Activated CD4-positive, alpha-beta T cell treated with anti-CD3 and anti-CD28 coated beads for 36 hours (primary cell): ENCODE results near the gene KRT84. TPM values are rescaled to one million over a fixed set of nuclear protein-coding genes. Genes with fewer than 3 reads are reported as not detected.
"Not testable (repeated sequence)": the region's sequence is repeated elsewhere in the genome, so short reads cannot be mapped to it uniquely, and the experiment has no call there.

Experiments
- ATAC-seq: fragments of 200-7000 bp; cut with Tn5 transposase; one replicate; pipeline ENCODE4 v1.10.0; 2021; ENCODE audit warnings: mild to moderate bottlenecking, moderate library complexity
- CTCF ChIA-PET: fragments of 350-600 bp; sonication (Branson Sonifier 250); formaldehyde crosslinking; loops from one replicate; lab custom pipeline; 2021; ENCODE audit warnings: antibody characterized with exemption; lab: Charles Lee
- POLR2A ChIA-PET: fragments of 350-600 bp; sonication (Branson Sonifier 250); formaldehyde crosslinking; loops from one replicate; lab custom pipeline; 2021; ENCODE audit warnings: antibody characterized with exemption, inconsistent platforms; lab: Charles Lee
- DNase-seq: peaks from one replicate; pipeline ENCODE4 v3.0.0-alpha.2; 2020
- H3K27ac Mint-ChIP-seq: one replicate; pipeline ENCODE4 v1.8.0; 2021; ENCODE audit warnings: mixed read lengths
- H3K27me3 Mint-ChIP-seq: one replicate; pipeline ENCODE4 v1.8.0; 2021; ENCODE audit warnings: mixed read lengths
- H3K36me3 Mint-ChIP-seq: one replicate; pipeline ENCODE4 v1.8.0; 2021; ENCODE audit warnings: low read depth, mixed read lengths
- H3K4me1 Mint-ChIP-seq: one replicate; pipeline ENCODE4 v1.8.0; 2021; ENCODE audit warnings: mixed read lengths
- H3K4me3 Mint-ChIP-seq: one replicate; pipeline ENCODE4 v1.8.0; 2021; ENCODE audit warnings: mild to moderate bottlenecking, moderate library complexity, mixed read lengths
- H3K9me3 Mint-ChIP-seq: one replicate; pipeline ENCODE4 v1.8.0; 2021; ENCODE audit warnings: low read depth, mixed read lengths
- intact Hi-C, 2 experiments: fragments of 100-400 bp; cut with DNase I in 1 of 2; cut with micrococcal nuclease in 1 of 2; formaldehyde crosslinking; loops; one replicate each; pipeline versions ENCODE4 v1.14.2 to v1.15.1; 2022 to 2024; cut with DNase I, micrococcal nuclease
- total RNA-seq, 2 experiments: library from RNA; stranded (reverse); gene quantifications; one replicate each; pipeline ENCODE4 v1.2.3, GENCODE V29; 2021

The KRT84 gene
- total RNA-seq, 2 experiments from 2014 or later, result not detected

DNA sequence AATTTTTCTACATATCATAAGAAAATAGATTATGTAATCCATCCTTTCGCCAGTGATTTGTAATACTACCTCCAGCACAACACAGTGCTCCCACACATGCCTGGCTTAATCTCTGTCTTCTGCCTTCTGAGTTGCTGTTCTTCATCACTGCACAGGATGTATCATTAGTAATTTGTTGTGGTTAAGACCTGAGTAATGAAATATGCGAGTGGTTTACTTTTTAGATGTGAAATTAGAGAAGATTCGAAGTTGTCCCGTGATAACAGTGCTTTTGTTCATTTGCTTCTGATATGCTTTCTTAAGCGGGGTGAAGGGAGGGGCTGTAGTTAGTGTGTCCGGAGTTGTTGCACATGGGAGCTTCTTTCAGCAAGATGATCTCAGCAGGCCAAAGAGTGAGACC, 36.3 kb downstream of the KRT84 start:
- Mint-ChIP-seq H3K4me3 (no peak overlapping the region), H3K27me3 (peaks cover 6% of the 10 kb centered on the region), H3K27ac (no peak overlapping the region), H3K9me3 (no peaks in the 10 kb centered on the region), H3K36me3 (no peaks in the 10 kb centered on the region), H3K4me1 (peaks cover 17% of the 10 kb centered on the region)
- no peak for ATAC-seq
- no peak for DNase-seq
- POLR2A ChIA-PET, result no interaction called here
- intact Hi-C loops, result no loop called here
- CTCF ChIA-PET, result interaction anchor here (1.8 kb wide), 1 partner anchor 127 kb away, joined by 5 read pairs; no protein-coding TSS in a partner anchor

- CTCF ChIA-PET, result interaction anchor here (0.6 kb wide), 1 partner anchor 312 kb away, joined by 4 read pairs; no protein-coding TSS in a partner anchor
- no peaks in the 10 kb centered on the region for H3K9me3 Mint-ChIP-seq
- no peaks in the 10 kb centered on the region for H3K36me3 Mint-ChIP-seq
- H3K4me1 Mint-ChIP-seq, result peaks cover 17% of the 10 kb centered on the region
- POLR2A ChIA-PET, result no interaction called here
- DNase-seq (no peak), ATAC-seq (no peak)
- H3K4me3 Mint-ChIP-seq, result no peak overlapping the region
- peaks cover 6% of the 10 kb centered on the region for H3K27me3 Mint-ChIP-seq
- no peak overlapping the region for H3K27ac Mint-ChIP-seq
- intact Hi-C loops, result no loop called here
These were observed 37.6 kb downstream of the KRT84 start for GRCh38 chr12:52347551-52348510.

DNA sequence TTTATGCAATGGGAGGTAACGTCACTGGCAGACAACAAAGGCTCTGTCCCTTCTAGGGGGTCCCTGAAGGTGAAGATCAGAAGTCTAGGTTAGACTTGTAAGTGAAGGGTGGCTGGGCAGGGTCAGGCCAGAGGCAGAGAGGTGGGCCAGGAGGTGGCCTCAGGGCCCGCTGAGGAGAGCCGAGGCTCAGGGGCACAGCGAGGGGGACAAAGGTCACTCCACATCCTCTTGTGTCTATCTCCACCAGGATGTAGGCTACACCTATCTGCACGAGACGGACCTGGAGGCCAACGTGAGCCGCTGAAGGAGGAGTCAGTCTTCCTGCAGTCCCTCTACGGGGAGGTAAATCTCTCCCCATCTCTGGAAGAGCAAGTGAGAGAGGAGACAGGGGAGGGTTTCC, 38.4 kb downstream of the KRT84 start:
- intact Hi-C loops, result no loop called here
- Mint-ChIP-seq H3K27ac (no peak overlapping the region), H3K4me1 (peaks cover 9% of the 10 kb centered on the region), H3K4me3 (no peak overlapping the region), H3K36me3 (no peaks in the 10 kb centered on the region), H3K9me3 (no peaks in the 10 kb centered on the region), H3K27me3 (peaks cover 6% of the 10 kb centered on the region)
- ATAC-seq (no peak), DNase-seq (no peak)
- ChIA-PET CTCF (no interaction called here), POLR2A (no interaction called here)

GRCh38 chr12:52346593-52346992, 38.9 kb downstream of the KRT84 start:
- Mint-ChIP-seq H3K9me3 (no peaks in the 10 kb centered on the region), H3K36me3 (no peaks in the 10 kb centered on the region), H3K4me1 (peaks cover 5% of the 10 kb centered on the region), H3K27ac (no peak overlapping the region), H3K27me3 (peaks cover 6% of the 10 kb centered on the region), H3K4me3 (no peak overlapping the region)
- intact Hi-C loops, result no loop called here
- ChIA-PET CTCF (interaction anchor here (0.6 to 1.4 kb wide), 2 partner anchors 11 to 67 kb away, joined by 3 read pairs; no protein-coding TSS in a partner anchor), POLR2A (no interaction called here)
- DNase-seq (no peak), ATAC-seq (no peak)

DNA sequence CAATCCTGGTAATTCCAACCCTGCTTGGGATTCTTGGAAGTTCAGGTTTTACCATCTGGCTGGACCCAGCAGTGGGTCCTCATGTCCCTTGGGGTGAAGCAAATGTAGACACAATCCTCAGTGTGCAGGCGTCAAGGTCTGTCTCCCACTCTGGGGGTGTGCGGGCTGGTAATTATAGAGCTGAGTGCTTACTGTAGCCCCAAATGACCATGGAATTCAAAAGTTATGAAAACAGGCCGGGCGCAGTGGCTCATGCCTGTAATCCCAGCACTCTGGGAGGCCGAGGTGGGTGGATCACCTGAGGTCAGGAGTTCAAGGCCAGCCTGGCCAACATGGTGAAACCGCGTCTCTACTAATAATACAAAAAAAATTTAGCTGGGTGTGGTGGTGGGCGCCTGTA, 40.4 kb downstream of the KRT84 start:
- H3K27me3 Mint-ChIP-seq, H3K36me3 Mint-ChIP-seq, intact Hi-C loops, POLR2A ChIA-PET, H3K9me3 Mint-ChIP-seq, H3K4me3 Mint-ChIP-seq, H3K4me1 Mint-ChIP-seq, ATAC-seq, DNase-seq, H3K27ac Mint-ChIP-seq: not testable (repeated sequence)
- CTCF ChIA-PET, result interaction anchor here (0.6 to 1.5 kb wide), 4 partner anchors 17 to 187 kb away, joined by 3 to 5 read pairs (median 3); no protein-coding TSS in a partner anchor

DNA sequence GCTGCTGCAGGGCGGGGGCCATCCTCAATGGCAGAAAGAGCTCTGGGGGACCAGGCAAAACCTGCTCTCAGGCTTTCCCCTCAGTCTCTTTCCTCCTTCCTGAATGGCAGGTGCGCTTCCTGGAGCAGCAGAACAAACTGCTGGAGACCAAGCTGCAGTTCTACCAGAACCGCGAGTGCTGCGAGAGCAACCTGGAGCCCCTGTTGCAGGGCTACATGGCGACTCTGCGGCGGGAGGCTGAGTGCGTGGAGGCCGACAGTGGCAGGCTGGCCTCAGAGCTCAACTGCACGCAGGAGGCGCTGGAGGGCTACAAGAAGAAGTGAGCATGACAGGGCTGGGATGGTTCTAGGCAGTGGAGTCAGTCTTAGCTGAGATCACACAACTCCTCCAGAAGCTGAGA, 41.3 kb downstream of the KRT84 start:
- H3K9me3 Mint-ChIP-seq, result no peaks in the 10 kb centered on the region
- POLR2A ChIA-PET, result interaction anchor here (0.6 kb wide), 1 partner anchor 24 kb away, joined by 3 read pairs; no protein-coding TSS in a partner anchor
- H3K4me1 Mint-ChIP-seq, result no peaks in the 10 kb centered on the region
- intact Hi-C loops, result no loop called here
- H3K27me3 Mint-ChIP-seq, result peaks cover 6% of the 10 kb centered on the region
- ATAC-seq (no peak), DNase-seq (no peak)
- H3K27ac Mint-ChIP-seq, result no peak overlapping the region
- no peak overlapping the region for H3K4me3 Mint-ChIP-seq
- H3K36me3 Mint-ChIP-seq, result no peaks in the 10 kb centered on the region
- CTCF ChIA-PET, result interaction anchor here (1.0 to 1.5 kb wide), 4 partner anchors 16 to 150 kb away, joined by 3 to 5 read pairs (median 3); no protein-coding TSS in a partner anchor

DNA sequence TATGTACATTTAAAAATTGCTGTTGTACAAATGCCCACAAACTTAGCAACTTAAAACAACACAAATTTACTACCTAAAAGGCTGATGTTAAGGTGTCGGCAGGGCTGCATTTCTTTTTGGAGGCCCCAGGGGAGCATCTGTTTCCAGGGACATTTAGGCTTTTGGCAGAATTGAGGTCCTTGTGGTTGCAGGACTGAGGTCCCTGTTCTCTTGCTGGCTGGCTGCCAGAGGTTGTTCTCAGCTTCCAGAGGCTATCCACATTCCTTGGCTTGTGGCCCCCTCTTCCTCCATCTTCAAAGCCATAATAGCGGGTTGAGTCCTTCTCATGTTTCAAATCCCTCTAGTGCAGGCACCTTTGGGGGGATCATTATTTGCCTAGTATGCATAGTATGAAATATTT, 41.9 kb downstream of the KRT84 start:
- ChIA-PET CTCF (interaction anchor here (0.6 to 1.2 kb wide), 2 partner anchors 83 to 151 kb away, joined by 3 read pairs; no protein-coding TSS in a partner anchor), POLR2A (no interaction called here)
- ATAC-seq, result no peak
- Mint-ChIP-seq H3K4me1 (no peaks in the 10 kb centered on the region), H3K4me3 (no peak overlapping the region), H3K27me3 (peaks cover 11% of the 10 kb centered on the region), H3K36me3 (no peaks in the 10 kb centered on the region), H3K27ac (no peak overlapping the region), H3K9me3 (no peaks in the 10 kb centered on the region)
- no peak for DNase-seq
- intact Hi-C loops, result no loop called here

- ChIA-PET CTCF (interaction anchor here (0.6 to 1.2 kb wide), 4 partner anchors 18 to 188 kb away, joined by 3 read pairs; no protein-coding TSS in a partner anchor), POLR2A (no interaction called here)
- H3K27me3 Mint-ChIP-seq, result peaks cover 8% of the 10 kb centered on the region
- DNase-seq (no peak), ATAC-seq (no peak)
- no peaks in the 10 kb centered on the region for H3K36me3 Mint-ChIP-seq
- H3K9me3 Mint-ChIP-seq, result no peaks in the 10 kb centered on the region
- intact Hi-C loops, result no loop called here
- no peak overlapping the region for H3K27ac Mint-ChIP-seq
- H3K4me3 Mint-ChIP-seq, result no peak overlapping the region
- H3K4me1 Mint-ChIP-seq, result no peaks in the 10 kb centered on the region
These were observed 42.5 kb downstream of the KRT84 start for GRCh38 chr12:52342781-52343490.

GRCh38 chr12:52341066-52341580, 44.3 kb downstream of the KRT84 start:
- POLR2A ChIA-PET, result no interaction called here

GRCh38 chr12:52338241-52338960, 47.1 kb downstream of the KRT84 start:
- Mint-ChIP-seq H3K27ac (no peak overlapping the region), H3K36me3 (no peaks in the 10 kb centered on the region), H3K9me3 (peaks cover 3% of the 10 kb centered on the region), H3K4me1 (peaks cover 8% of the 10 kb centered on the region), H3K4me3 (no peak overlapping the region), H3K27me3 (peaks cover 15% of the 10 kb centered on the region)
- intact Hi-C loops, result no loop called here
- DNase-seq (no peak), ATAC-seq (no peak)
- ChIA-PET CTCF (interaction anchor here (3.6 kb wide), 1 partner anchor 10 kb away, joined by 17 read pairs; no protein-coding TSS in a partner anchor), POLR2A (no interaction called here)

More at GRCh38 chr12:52341066-52341580, 44.3 kb downstream of the KRT84 start:
- intact Hi-C loops, result no loop called here
- CTCF ChIA-PET, result interaction anchor here (3.6 kb wide), 1 partner anchor 13 kb away, joined by 17 read pairs; no protein-coding TSS in a partner anchor
- H3K27ac Mint-ChIP-seq, result no peak overlapping the region
- no peak for ATAC-seq
- H3K9me3 Mint-ChIP-seq, result peaks cover 3% of the 10 kb centered on the region
- no peak overlapping the region for H3K4me3 Mint-ChIP-seq
- peaks cover 10% of the 10 kb centered on the region for H3K27me3 Mint-ChIP-seq
- H3K4me1 Mint-ChIP-seq, result peaks cover 8% of the 10 kb centered on the region
- no peak for DNase-seq
- H3K36me3 Mint-ChIP-seq, result no peaks in the 10 kb centered on the region
